Left colon (tissue), 2 donors: ENCODE data around the gene SLC25A12. TPM values are rescaled to one million over a fixed set of nuclear protein-coding genes. Genes with fewer than 3 reads are reported as not detected.
"Not testable (repeated sequence)": the region's sequence is repeated elsewhere in the genome, so short reads cannot be mapped to it uniquely, and the experiment has no call there.

Source experiments
- ATAC-seq: fragments of 200-7000 bp; cut with Tn5 transposase; one replicate; pipeline ENCODE4 v1.9.1; 2020; ENCODE audit warnings: mild to moderate bottlenecking, moderate library complexity
- DNase-seq, 2 donors: peaks; one replicate each; pipeline ENCODE4 v3.0.0-alpha.2; 2020
- intact Hi-C, 2 donors: fragments of 100-400 bp; cut with DNase I in 1 of 2; cut with micrococcal nuclease in 1 of 2; formaldehyde crosslinking; loops; one replicate each; pipeline versions ENCODE4 v1.11.2 to v1.14.0; 2022; cut with DNase I, micrococcal nuclease
- long read RNA-seq: library from polyadenylated mRNA; unstranded; transcript quantifications from one replicate; pipeline ENCODE4 v2.0.0, GENCODE V29; 2021
- total RNA-seq, 2 donors: library from RNA; stranded (reverse); fragmentation: NEBNext Ultra II Directional; extraction: Animal tissue kit (Norgen Biotek cat#: 25700); gene quantifications; one replicate each; pipeline ENCODE4 v1.2.1, GENCODE V29; 2021
- donor health status: DM: no; HTN: no; CAD: no.
- donor health status: DM: yes; HTN: yes; CAD: no.

Gene SLC25A12, protein sequence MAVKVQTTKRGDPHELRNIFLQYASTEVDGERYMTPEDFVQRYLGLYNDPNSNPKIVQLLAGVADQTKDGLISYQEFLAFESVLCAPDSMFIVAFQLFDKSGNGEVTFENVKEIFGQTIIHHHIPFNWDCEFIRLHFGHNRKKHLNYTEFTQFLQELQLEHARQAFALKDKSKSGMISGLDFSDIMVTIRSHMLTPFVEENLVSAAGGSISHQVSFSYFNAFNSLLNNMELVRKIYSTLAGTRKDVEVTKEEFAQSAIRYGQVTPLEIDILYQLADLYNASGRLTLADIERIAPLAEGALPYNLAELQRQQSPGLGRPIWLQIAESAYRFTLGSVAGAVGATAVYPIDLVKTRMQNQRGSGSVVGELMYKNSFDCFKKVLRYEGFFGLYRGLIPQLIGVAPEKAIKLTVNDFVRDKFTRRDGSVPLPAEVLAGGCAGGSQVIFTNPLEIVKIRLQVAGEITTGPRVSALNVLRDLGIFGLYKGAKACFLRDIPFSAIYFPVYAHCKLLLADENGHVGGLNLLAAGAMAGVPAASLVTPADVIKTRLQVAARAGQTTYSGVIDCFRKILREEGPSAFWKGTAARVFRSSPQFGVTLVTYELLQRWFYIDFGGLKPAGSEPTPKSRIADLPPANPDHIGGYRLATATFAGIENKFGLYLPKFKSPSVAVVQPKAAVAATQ
- total RNA-seq, result 10 to 100 TPM; 17.9 to 22.4 TPM
- long read RNA-seq, transcript SLC25A12-202 (18 exons, 2,979 nt), result major isoform, 25 of 33 reads
- long read RNA-seq, partial matches to known transcripts, result 3 of 33 reads
- long read RNA-seq, other reads (novel, unspliced or antisense), result 5 of 33 reads

- ATAC-seq, result peak; percentile 99
- intact Hi-C loops, result no loop called here
- DNase-seq, result peak; percentile 80 to 89
These were observed at the start of gene SLC25A12 for GRCh38 chr2:171893824-171894611. SLC25A12 (minus strand) TSS chr2:171894244; CDS start chr2:171894214, 30 bp downstream.

DNA sequence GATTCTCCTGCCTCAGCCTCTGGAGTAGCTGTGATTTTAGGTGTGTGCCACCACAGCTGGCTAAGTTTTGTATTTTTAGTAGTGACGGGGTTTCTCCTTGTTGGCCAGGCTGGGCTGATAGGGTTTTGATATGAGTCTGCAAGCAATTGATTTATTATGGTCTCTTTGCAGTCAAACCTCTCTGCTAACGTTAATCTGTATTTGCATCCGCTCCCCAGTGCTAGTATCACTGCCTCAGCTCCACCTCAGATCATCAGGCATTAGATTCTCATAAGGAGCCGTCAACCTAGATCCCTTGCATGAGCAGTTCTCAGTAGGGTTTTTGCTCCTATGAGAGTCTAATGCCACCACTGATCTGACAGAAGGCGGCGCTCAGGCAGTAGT, 47.3 kb upstream of the SLC25A12 start:
- intact Hi-C loops, result no loop called here
- ATAC-seq (no peak), DNase-seq (no peak)

DNA sequence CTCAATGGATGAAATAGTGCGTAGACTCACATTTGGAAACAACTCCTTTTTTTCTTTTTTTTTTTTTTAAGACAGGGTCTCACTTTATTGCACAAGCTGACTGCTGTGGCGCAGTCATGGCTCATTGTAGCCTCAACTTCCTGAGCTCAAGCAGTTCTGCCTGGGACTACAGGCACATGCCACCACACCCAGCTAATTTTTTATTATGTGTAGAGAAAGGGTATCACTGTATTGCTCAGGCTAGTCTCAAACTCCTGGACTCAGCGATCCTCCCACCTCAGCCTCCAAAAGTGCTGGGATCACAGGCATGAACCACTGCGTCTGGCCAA, 45.7 kb upstream of the SLC25A12 start:
- intact Hi-C loops, result no loop called here
- DNase-seq (no peak), ATAC-seq (no peak)

GRCh38 chr2:171939058-171939742, 45.2 kb upstream of the SLC25A12 start:
- DNase-seq (no peak), ATAC-seq (no peak)
- intact Hi-C loops, result no loop called here

DNA sequence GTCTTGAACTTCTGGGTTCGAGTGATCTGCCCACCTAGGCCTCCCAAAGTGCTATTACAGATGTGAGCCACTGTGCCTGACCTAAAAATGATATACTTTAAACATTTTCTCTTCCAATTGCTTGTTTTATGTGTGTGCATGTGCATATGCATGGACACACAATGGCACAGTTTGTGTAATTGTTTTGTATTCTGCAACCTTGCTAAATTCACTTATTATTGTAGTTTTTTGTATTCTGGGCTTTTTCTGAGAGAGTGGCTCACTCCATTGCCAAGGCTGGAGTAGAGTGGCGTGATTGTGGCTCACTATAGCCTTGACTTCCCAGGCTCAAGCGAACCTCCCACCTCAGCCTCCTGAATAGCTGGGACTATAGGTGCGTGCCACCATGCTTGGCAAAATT, 36.3 kb upstream of the SLC25A12 start:
- DNase-seq (no peak), ATAC-seq (no peak)
- intact Hi-C loops, result no loop called here

- ATAC-seq (no peak), DNase-seq (peak in 1 of 2 donors; percentile 8)
- intact Hi-C loops, result no loop called here
These were observed 30.3 kb upstream of the SLC25A12 start for GRCh38 chr2:171924170-171924942.

- intact Hi-C loops, result no loop called here
- peak in 1 of 2 donors; percentile 31 for DNase-seq
- ATAC-seq, result peak; percentile 28
These were observed 29.2 kb upstream of the SLC25A12 start for GRCh38 chr2:171923206-171923605.

DNA sequence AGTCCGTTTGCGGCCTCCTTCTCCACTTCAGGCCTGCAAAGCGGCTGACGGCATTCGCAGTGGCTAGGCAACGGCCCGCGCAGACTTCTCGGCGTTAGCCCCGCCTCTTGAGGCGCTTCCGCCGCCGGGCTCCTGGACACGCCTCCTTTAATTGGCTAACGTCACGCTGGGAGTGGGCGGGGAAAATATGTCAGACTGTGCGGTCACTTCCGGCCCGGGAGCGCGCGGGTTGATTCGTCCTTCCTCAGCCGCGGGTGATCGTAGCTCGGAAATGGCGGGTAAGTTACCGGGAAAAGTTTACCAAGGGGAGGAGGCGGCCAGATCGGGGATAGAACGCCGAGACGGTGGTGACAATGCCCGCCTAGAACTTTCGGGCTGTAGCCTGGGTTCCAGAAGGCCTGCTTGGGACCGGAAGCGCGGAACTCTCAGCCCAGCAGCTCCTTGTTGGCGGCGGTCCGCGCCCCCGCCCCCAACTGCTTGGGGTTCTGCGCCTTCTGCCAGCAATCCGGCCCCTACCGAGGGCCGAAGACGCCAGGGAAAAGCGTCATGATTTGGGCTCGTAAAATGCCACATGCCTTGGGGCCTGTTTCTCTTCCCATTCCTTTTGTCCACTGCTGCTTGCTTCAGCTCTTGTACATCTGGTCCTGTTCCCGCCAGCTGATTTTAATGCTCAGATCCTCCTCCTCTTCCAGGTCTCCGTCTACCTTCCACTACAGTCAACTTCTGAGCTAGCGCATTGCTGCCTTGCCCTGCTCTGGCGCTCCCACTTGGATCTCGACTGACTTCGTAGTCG, 28.4 kb upstream of the SLC25A12 start, which contains the start of gene HAT1:
Gene HAT1, plus strand, starts transcription at position 232 of the 793 bp plus-strand sequence. Its CDS starts 40 bp downstream, at position 272.
- intact Hi-C loops, result no loop called here
- DNase-seq (peak; percentile 97 to 98), ATAC-seq (peak; percentile 98)

DNA sequence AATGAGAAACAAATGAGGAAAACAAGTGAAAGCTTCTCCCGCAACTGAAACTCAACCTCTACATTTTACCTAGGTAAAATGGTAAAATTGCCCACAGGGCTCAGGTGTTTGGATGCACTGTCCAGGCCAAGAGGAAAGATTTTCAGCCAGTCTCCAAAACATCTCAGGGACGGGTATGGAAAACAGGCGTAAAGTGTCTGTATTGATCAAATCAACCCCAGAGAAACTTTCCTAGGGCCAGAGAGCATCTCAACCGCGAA, 27.9 kb upstream of the SLC25A12 start:
- intact Hi-C loops, result no loop called here
- no peak for DNase-seq
- ATAC-seq, result no peak

GRCh38 chr2:171919453-171919852, 25.4 kb upstream of the SLC25A12 start:
- intact Hi-C loops, result no loop called here
- no peak for DNase-seq
- ATAC-seq, result no peak

DNA sequence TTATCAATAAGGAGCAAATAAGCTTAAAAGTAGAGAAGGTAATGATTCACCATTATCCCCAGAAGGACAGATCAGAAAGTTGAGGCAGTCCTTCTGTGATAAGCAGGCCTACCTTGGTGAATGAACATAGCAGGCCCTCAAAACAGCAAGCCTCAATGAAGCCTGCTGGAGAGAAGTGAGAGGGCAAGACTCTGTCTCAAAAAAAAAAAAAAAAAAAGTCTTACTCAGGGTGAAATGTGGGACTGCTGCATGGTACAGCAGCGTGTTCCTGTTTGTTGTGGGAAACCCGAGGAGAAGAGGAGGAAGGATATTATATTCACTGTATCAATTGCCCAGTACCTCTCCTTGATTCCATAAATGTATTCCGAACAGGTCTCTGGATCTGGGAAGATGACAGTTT, 19.5 kb upstream of the SLC25A12 start:
- DNase-seq, result no peak
- ATAC-seq, result no peak
- intact Hi-C loops, result no loop called here

DNA sequence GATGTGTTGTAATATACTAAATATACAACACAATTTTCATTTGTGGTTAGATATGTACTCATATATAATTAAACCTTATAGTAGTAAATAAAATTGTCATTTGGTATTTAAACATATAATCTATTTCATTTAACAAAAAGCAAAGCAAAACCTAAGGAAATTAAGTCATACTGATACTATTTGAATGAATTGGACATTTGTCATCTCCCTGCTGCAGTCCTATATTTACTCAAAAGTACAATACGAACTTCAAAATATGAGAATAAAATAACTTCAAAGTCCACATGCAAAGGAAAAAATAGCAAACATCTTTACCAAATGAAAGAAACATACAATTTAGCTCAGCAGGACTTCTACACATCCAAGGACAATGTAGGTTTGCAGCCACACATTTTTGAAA, 16.4 kb upstream of the SLC25A12 start:
- intact Hi-C loops, result no loop called here
- no peak for DNase-seq
- no peak for ATAC-seq

DNA sequence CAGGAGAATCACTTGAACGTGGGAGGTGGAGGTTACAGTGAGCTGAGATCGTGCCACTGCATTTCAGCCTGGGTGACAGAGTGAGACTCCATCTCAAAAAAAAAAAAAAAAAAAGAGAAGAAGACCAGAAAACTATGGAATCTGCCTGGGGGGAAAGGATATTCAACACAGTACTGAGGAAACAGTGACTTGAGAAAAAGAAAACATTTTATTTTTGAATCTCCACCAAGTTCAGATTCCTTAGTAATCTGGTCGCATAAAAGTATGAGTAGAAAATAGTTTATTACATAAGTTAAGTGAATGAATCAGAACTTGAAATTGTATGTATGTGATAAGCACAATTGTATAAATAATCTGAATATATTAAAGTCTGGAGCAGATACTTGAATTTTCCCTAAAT, 15.2 kb upstream of the SLC25A12 start:
- DNase-seq (no peak), ATAC-seq (no peak)
- intact Hi-C loops, result no loop called here

- intact Hi-C loops, result no loop called here
- DNase-seq, result no peak
- no peak for ATAC-seq
These were observed 14.2 kb upstream of the SLC25A12 start for GRCh38 chr2:171908235-171908634.

GRCh38 chr2:171902840-171903420, 8.9 kb upstream of the SLC25A12 start:
- DNase-seq, result no peak
- intact Hi-C loops, result no loop called here
- ATAC-seq, result no peak

- ATAC-seq, intact Hi-C loops, DNase-seq: not testable (repeated sequence)
These were observed 5.7 kb upstream of the SLC25A12 start for GRCh38 chr2:171899623-171900282.

DNA sequence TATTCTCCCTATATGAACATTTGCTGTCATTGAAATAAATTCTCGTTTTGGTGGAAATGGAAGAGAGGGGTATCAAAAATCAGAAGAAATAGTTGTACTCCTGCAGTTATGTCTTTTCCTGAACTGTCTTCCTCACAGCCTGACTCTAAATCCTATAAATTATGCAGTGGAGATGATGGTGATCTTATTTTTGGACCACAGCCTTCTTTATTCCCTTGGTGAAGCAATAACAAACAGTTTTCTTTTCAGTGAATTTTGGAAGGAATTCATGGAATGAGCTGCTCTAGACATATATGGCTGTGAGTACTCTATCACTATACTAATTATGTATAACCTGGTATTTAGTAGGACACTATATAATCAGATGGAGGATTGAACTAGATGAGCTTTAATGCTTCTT, 1.7 kb upstream of the SLC25A12 start:
- intact Hi-C loops, result no loop called here
- no peak for ATAC-seq
- no peak for DNase-seq
